DND-41 (cell line): ENCODE data around the gene ALDH1L1.

ENCODE experiments used
- EZH2 ChIP-seq: IDR thresholded peaks from 3 replicates; pipeline ENCODE4 v1.6.1; 2012; ENCODE audit warnings: borderline replicate concordance, low read depth, mild to moderate bottlenecking, moderate library complexity, low read length, inconsistent platforms; ENCODE audit not compliant: severe bottlenecking
- TF ChIP-seq, protein P1 (sequence below): IDR thresholded peaks from 2 replicates; pipeline ENCODE4 v1.5.1; 2012; ENCODE audit warnings: borderline replicate concordance, low read length, moderate library complexity, mild to moderate bottlenecking; ENCODE audit not compliant: poor library complexity, severe bottlenecking; ENCODE audit errors: extremely low read depth

- TF ChIP-seq, protein P1, sequence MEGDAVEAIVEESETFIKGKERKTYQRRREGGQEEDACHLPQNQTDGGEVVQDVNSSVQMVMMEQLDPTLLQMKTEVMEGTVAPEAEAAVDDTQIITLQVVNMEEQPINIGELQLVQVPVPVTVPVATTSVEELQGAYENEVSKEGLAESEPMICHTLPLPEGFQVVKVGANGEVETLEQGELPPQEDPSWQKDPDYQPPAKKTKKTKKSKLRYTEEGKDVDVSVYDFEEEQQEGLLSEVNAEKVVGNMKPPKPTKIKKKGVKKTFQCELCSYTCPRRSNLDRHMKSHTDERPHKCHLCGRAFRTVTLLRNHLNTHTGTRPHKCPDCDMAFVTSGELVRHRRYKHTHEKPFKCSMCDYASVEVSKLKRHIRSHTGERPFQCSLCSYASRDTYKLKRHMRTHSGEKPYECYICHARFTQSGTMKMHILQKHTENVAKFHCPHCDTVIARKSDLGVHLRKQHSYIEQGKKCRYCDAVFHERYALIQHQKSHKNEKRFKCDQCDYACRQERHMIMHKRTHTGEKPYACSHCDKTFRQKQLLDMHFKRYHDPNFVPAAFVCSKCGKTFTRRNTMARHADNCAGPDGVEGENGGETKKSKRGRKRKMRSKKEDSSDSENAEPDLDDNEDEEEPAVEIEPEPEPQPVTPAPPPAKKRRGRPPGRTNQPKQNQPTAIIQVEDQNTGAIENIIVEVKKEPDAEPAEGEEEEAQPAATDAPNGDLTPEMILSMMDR: no peak
- TF ChIP-seq EZH2: no peak
Measured at GRCh38 chr3:126167566-126167965, 12.8 kb downstream of the ALDH1L1 start.
